Fibroblast of skin of back (primary cell): ENCODE results near the gene RLN1. TPM values are rescaled to one million over a fixed set of nuclear protein-coding genes. Genes with fewer than 3 reads are reported as not detected.
A peak's percentile ranks its signal among the peaks of the same experiment; 100 is the strongest.
"Not testable (repeated sequence)": the region's sequence is repeated elsewhere in the genome, so short reads cannot be mapped to it uniquely, and the experiment has no call there.

Experiments used
- DNase-seq: peaks from one replicate; pipeline ENCODE4 v3.0.0-alpha.2; 2013
- polyA plus RNA-seq, 2 experiments: library from polyadenylated mRNA; unstranded; fragments of 120-200 nt; gene quantifications; one replicate each; pipeline ENCODE4 v1.2.1, GENCODE V29; 2013; ENCODE audit not compliant: insufficient read length in 2 of 2

RLN1 gene, protein sequence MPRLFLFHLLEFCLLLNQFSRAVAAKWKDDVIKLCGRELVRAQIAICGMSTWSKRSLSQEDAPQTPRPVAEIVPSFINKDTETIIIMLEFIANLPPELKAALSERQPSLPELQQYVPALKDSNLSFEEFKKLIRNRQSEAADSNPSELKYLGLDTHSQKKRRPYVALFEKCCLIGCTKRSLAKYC
- not detected for polyA plus RNA-seq (2013, experiment 1 of 2; ENCODE audit: insufficient read length)
- not detected for polyA plus RNA-seq (2013, experiment 2 of 2; ENCODE audit: insufficient read length)

DNA sequence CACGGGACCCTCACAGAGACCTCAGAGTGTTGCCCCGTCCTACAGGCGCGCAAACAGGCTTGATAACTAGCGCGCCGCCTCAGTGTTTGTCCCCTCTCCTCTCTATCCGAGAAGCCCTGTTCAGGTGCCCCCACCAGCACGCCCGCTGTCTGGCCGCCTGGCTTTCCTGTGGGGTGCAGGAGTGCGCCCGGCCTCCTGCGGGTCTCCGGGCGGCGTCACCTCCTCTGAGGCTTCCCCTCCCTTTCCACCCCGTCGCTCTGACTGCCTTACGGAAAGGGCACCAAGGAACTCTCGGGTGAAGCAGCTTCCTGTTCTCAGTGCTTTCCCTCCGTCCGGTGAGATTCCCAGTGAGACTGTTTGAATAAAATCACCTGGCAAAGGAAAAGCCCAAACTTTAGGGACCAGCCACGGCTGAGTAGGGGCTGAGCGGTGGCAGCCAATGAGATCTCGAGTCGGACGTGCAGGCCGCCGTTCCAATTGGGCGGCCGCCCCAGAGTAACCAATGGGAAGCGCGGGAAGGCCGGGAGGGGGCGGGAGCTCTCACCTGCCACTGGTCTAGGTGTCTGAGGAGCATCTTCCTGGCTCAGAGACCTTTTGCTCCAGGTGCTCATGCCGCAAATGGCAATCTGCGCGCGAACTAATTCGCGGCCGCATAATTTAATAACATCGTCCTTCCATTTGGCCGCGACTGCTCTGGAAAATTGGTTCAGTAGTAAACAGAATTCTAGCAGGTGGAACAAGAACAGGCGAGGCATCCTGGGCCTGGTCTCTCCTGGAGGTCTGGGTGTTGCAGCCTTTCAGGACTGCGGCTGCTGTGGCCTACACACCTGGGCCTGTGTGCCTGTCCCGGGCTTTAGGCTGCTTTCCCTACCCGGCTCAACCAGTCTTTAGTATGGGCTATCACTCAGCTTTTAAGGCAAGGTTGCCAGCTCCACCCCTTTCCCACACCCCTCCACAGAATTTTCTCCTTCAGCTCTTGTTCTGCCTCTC, at the start of gene RLN1:
Gene RLN1, minus strand, starts transcription at position 885 of the 990 bp plus-strand sequence. Its CDS starts 130 bp downstream, at position 755.
- DNase-seq = not testable (repeated sequence)

DNA sequence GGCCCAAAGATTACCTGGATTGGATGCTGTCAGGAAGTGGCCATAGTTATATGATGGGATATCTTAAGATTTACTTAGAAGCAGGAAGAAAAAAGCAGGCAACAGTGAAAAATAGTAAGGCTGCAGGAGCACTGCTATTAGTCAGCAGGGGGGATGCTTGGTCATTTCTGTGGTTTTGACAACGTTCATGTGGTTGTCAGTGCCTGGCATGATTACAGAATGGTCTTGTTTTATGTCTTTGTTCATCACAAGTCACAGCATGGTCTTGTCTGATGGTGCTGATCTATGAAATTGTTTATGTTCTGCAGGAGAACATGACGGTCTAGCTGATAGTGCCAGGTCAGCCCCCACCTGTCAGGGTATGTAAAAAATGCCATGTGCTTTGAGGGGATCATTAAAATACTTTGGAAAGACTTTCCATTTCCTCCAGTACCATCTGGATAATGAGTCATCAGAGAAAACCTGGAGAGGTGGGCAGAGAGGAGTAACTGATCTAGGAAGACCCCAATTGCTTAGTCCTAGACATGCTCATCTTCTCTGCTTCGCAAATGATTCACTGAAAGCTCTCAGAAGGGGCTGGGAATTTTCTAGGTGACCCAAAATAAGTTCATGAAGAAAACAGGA, 49.5 kb upstream of the RLN1 start:
- peak; percentile 85 for DNase-seq

DNA sequence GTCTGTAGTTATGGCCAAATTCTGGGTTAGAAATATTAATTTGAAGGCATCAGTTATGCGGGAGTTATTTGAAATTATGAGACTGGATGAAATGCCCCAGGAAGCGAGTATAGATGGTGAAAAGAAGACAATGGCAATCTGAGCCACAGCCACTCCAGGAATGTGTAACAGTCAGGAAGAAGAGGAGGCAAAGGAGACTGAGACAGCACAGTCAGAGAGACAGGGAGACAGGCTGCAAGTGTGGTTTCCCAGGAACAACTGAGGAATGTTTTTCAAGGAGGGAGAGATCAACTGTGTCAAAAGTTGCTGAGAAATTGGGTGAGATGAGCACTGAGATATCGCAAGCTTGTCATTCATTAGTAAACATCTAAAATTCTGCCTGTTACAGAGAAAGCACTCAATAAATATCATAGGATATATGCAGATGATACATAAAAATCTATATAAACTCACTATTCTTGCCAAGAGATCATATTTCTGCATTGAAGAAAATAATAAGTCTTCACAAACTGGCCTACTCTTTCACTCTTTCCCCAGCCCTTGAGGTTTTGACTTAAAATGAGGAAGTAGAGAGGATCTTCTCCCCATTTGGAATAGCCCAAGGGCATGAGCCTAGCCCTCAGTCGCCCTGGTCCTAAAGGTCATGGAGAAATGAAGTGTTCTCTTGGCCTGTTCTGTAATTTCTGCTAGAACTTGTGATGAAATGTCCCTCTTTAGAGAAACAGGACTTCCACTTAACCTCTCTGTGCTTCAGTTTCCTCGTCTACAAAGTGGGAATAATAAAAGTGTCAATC, 48.5 kb upstream of the RLN1 start:
- DNase-seq = peak; percentile 65

DNA sequence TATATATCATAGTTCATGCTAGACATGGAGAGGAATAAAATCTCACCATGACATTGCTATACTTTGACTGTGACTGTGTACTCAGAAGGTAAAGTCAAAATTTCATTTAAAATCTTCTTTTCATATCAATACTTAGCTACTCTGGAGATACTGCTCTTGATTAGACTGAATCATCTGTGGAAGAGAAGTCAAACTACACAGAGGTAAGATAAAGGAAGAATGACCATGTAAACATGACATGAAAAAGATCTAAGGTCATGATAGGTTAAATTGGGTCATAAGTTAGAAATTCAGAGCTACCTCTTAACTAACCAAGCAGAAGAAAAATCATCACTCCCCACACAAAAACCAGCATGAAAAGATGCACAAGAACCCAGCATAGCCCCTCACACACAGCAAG, 44.8 kb upstream of the RLN1 start:
- no peak for DNase-seq

DNA sequence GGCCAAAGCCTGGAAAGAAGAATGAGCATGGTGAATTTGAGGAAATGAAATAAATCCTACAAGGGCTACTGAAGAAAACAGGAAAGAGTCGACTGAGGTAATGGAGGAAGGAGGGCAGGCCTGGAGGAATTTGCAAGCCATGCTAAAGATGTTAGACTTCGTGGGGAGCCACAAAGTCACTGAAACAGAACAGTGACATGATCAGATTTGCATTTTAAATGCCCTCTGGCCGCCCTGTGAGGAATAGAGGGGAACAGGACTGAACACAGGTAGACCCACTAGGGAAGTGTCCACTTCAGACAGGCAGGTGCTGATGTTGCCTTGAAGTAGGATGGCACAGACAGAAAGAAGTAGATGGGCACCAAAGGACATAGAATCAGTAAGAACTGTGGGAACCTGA, 42.8 kb upstream of the RLN1 start:
- DNase-seq = no peak

DNA sequence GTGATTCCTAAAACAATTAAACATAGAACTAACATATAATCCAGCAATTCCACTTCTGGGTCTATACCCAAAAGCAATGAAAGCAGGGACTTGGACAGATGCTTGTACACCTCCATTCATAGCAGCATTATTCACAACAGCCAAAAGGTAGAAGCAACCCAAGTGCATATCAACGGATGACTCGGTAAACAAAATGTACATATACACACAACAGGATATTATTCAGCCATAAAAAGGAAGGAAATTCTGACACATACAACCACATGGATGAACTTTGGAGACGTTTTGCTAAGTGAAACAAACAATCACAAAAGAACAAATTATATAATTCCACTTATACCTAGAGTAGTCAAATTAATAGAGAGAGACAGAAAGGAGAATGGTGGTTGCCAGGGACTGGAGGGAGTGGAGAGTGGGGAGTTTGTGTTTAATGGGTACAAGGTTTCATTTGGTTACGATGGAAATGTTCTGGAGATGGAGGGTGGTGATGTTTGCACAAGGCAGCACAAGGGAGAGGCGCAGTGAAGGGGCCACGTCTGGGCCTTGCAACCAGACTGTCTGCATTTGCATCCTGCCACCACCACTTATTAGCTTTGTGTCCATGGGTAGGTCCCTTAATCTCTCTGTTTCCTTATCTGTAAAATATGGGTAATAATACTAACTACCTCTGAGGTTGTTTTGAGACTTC, 36.3 kb upstream of the RLN1 start:
- no peak for DNase-seq

DNA sequence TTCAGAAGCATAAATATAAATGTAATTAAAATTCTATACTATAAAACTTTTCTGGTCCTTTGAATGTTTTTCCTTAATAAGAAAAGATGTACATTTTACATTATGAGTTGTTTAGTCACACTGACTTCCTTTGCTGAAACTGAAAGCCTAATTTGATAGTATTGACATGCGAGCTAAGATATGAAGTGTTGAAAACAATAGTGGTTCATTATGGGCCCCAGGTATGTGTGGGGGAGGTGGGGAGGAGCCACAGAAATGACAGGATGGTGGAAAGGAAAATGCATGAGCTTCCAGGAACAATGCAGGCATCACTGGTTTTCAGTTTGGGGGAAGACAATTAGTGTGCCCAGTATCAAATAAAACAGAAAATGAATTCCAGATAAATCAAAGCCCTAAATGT, 35.4 kb upstream of the RLN1 start:
- DNase-seq = no peak

DNA sequence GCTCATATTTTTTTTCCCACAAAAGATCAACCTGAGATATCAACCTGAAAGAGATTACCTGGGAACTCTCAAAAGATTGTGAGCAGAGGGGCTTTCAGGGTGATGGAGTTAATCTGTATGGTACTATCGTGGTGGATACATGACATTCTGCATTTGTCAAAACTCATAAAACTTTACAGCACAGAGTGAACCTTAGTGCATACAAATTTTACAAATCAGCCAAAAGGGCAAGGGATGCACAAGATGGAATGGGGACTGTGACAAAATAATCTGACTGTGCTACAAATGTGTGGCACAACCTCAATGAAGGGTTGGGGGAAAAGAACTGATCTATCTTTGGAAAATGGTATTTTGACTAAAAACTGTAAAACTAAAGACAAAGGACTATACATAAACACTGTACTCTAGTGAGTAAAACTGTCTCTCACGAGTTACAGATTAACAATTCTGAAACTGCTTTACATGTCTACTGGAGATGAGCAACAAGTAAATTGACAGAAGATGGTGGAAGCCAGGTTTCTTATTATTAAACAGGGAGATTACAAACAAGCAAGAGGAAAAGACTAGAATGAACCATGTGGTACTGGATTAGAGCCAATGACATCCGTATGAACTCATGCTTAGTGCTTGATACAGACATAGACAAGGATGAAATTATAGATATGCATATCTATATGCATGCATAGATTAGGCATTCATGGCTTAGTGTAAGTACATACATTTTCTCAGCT, 24.8 kb upstream of the RLN1 start:
- peak; percentile 5 for DNase-seq

DNA sequence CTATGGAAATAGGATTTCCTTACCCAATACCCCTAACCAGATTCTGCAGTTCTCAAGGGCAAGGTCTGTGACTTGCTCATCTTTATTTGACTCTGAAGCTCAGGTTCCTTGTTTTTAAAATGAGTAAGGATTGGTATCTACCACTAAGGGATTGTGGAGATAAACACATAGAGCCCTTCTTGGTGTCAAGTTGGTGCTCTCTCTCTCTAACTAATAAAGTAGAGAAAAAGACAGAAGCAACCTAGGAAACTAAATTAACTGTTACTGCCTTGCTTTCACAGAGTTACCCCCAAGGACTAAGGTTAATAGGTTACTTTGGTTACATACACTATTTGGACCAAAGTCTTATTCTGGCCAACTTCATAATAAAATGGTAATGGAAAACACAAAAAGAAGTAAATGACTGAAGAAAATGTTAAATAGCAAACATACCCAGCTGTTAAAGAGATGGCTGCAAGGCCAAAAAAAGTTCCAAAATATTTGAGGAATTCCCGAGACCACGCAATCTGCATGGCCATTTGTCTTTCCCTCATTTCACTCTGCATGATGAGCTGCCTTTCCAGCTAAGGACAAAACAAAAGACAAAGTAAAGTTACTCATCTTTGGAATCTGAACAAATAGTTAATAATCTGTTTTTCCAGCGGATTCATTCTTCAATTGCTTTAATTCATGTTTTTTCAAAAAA, 21.8 kb upstream of the RLN1 start:
- DNase-seq = no peak

DNA sequence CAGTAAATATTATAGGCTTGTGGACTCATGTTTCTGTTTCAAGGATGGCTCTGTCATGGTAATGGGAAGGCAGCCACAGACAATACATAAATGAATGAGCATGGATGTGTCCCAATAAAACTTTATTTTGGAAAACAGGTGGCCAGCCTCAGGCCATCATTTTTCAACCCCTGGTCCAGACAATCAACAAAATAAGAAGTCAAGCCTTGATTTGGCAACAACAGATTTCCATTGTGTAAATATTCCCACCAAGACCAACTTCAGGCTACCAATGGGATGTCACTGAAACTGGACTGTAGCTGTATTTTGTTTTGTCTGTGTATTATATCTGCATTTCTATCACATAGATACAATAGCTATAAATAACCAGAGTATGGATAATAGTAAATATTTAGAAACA, 20.7 kb upstream of the RLN1 start:
- DNase-seq = no peak

DNA sequence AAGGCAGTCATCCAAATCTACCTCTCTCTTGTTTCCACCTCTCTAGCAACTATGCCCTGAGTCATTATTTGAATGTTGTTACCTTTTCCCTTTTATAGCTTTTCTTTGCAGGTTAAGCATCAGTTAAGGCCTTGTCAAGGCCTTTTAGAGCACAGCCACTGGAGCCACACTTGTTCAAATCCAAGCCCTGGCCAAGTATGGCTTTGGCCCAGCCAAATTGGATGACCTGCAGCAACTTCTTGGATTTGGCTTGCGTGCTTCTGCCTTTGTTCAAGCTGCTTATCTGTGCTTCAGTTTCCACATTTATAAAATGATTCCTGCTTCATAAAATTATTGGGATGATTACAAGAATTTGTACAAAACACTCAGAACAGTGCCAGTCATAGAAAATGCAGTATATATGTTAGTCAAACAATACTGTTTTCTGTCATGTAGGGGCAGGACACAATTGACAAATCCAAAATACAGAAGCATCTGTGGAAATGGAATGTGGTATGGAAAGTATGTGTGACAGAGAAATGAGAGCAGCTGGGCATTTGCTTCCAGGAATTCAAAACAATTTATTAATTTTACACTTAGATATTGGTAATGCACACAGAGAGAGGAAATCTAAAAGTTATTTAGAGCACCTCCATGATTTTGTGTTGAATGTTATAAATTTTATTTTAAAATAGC, 17.9 kb upstream of the RLN1 start:
- peak; percentile 3 for DNase-seq

DNA sequence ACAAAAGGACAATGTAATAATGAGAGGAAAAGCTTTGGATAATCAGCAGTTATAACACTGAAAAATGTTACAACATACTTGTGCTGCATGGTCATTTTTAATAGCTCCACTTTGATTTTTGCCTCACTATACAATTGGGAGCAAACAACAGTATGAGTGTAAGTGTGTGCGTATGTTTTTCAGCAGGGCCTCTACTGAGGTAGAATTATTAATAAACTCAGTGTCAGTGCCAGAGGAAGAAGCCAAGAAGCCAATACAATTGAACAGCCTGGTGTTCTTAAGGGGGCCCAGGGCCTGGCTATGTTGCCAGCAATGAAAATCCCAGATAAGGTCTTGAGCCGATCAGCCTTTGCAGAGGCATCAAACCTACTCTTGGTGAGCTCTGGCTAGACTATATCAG, 16.1 kb upstream of the RLN1 start:
- no peak for DNase-seq

DNA sequence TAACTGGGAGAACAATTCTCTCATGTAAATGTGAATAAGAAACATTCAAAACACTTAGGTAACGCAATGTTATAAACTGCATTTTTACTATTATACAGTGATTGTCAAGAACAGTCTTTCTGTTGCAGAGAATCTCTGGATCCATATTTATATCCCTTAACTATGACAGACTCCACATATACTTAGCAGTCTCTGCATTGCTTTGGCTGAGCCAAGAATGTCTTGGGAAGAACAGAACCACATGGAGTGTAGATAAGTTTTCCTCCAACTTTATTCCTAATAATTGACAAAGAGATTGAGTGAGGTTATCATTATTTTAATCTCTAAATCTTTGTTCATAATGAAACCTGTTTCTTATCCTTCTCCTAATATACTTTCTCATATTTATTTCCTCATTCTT, 15.6 kb upstream of the RLN1 start:
- no peak for DNase-seq

DNA sequence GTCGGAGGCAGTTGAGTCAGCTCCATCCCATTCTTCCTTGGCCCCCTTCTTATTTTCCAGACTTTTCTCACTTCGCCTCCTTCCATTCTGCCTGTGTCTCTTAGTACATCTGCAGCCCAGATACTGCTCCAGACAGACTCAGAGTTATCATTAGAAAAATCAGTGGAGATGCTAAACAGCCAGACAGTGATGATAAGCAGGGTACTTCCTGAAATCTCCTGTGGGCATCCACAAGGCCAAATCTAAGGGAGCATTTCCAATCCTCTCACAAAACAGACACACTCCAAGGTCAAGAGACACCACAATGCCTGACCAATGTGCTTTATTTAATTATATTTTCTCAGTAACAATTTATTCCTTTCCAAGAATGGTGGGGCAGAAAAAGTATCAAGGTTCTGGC, 14.5 kb upstream of the RLN1 start:
- no peak for DNase-seq

DNA sequence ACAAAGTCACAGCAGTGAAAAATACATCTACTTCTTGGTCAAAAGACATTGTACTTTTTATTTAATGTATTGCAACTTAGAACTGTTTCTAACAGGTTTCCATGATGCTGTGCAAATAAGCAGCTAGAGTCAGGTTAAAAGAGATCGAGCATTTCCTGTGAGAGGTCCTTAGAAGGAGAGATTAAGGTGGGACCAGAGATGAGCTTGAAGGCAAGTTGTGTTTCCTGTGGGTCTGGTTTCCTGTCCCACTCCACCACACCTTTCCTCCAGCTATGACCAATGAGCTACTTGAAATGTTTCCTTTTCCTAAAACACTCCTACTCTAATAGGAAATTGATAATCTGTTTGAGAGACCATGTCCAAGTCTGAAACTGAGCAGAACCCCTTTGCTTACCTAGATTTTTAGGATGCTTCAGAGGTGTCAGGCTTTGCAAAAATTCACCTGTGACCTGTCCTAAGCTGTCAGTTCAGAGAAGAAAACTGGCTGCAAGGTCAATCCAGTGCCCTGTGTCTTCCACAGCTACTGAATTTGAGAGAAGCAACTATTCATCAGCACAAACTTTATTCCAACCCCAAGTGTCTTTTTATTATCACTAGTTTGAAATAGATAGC, 13.1 kb upstream of the RLN1 start:
- no peak for DNase-seq

DNA sequence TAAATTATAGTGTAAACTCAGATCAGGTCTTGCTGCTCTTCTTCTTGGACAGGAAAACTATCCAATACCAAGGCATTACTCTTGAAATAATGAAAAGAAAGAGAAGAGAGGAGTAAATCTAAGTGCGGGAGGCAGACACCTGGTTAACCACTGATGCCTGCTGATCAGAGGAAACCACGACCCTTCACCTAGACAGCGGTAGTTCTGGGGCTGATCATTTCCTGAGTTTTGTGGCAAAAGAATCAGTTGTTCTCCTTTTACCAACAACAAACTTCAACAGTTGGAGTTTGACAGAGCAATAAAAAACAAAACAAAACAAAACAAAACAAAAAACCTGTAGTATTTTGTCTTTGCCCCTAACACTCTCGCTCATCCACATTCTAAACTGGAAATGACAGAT, 3.0 kb downstream of the RLN1 start:
- DNase-seq = no peak

DNA sequence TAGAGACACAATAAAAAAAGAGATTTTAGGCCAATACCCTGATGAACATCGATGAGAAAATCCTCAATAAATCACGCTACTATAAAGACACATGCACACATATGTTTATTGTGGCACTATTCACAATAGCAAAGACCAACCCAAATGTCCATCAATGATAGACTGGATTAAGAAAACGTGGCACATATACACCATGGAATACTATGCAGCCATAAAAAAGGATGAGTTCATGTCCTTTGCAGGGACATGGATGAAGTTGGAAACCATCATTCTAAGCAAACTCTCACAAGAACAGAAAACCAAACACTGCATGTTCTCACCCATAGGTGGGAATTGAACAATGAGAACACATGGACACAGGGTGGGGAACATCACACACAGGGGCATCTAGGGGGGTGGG, 8.4 kb downstream of the RLN1 start:
- DNase-seq = not testable (repeated sequence)

DNA sequence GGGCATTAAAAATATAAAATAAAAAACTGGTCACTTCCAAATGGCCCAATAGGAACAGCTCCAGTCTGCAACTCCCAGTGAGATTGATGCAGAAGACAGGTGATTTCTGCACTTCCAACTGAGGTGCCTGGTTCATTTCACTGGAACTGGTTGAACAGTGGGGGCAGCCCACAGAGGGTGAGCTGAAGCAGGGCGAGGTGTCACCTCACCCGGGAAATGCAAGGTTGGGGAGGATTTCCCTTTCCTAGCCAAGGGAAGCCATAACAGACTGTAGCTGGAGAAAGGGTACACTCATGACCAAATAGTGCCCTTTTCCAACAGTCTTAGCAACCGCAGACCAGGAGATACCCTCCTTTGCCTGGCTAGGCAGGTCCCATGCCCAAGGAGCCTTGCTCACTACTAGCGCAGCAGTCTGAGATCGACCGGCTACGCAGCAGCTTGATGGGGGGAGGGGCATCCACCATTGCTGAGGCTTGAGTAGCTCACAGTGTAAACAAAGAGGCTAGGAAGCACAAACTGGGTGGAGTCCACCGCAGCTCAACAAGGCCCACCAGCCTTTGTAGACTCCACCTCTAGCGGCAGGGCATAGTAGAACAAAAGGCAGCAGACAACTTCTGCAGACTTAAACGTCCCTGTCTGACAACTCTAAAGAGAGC, 12.7 kb downstream of the RLN1 start:
- DNase-seq = peak; percentile 9

DNA sequence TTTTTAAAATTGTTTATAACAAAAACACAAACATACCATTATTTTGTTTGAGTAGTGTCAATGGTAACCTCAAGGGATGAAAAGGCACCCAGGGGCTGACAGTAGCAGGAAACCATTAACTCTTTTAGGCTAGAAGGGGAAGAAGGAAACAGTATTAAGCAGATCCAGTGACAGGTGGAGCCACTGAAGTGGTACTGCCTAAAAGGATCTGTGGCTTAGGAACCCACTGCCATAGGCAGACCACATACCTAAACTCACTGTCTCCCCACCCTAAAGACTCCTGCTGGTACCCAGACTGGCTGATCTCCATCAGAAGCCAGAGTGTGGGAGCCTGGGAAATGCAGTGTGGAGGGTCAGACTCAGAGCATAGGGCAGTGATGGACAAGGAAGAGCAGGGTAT, 13.5 kb downstream of the RLN1 start:
- no peak for DNase-seq
